Endothelial cell of umbilical vein (primary cell): ENCODE results near the gene GAGE12D. TPM values are rescaled to one million over a fixed set of nuclear protein-coding genes. Genes with fewer than 3 reads are reported as not detected.
"Not testable (repeated sequence)": the region's sequence is repeated elsewhere in the genome, so short reads cannot be mapped to it uniquely, and the experiment has no call there.

ENCODE experiments used
- BruUV-seq: library from RNA; stranded (reverse); fragments of 400-500 nt; replicated peaks from 2 replicates; lab custom pipeline; 2021; lab: Mats Ljungman, UMichigan
- CTCF ChIA-PET: fragments of 300-600, 350-600 bp; sonication (Branson Sonifier 250); formaldehyde crosslinking; loops from one replicate; lab custom pipeline; 2021; ENCODE audit warnings: antibody characterized with exemption, inconsistent platforms; lab: Charles Lee
- POLR2A ChIA-PET: fragments of 300-600, 350-600 bp; sonication (Branson Sonifier 250); formaldehyde crosslinking; loops from one replicate; lab custom pipeline; 2021; ENCODE audit warnings: antibody characterized with exemption, inconsistent platforms; lab: Charles Lee
- DNase-seq: peaks from one replicate; pipeline ENCODE4 v3.0.0-alpha.2; 2011; ENCODE audit warnings: low read depth, low spot score
- FAIRE-seq: peaks from 2 replicates; lab custom pipeline; 2011; peaks lifted over from hg19 to GRCh38; lab: Jason Lieb, UNC
- H2AFZ ChIP-seq: 2 replicates; pipeline ENCODE4 v1.6.0; 2012; ENCODE audit warnings: low read depth, low read length, control low read depth, inconsistent platforms
- H3K27ac ChIP-seq: 2 replicates; pipeline ENCODE4 v1.5.1; 2011; ENCODE audit warnings: low read depth, mild to moderate bottlenecking, control low read depth, low read length, moderate library complexity; ENCODE audit not compliant: insufficient read depth
- H3K27me3 ChIP-seq, 2 experiments: 2 replicates each; pipeline versions ENCODE4 v1.6.0 to v1.6.1; 2011; ENCODE audit warnings: low read length in 2 of 2, mixed read lengths in 1 of 2; ENCODE audit not compliant: control insufficient read depth in 2 of 2, insufficient read depth in 2 of 2
- H3K36me3 ChIP-seq, 2 experiments: 2 replicates in 1 of 2; 3 replicates in 1 of 2; pipeline ENCODE4 v1.5.1; 2011; ENCODE audit warnings: low read length in 2 of 2, mild to moderate bottlenecking in 1 of 2, moderate library complexity in 1 of 2; ENCODE audit not compliant: control insufficient read depth in 2 of 2, insufficient read depth in 2 of 2; ENCODE audit errors: extremely low read depth in 1 of 2
- H3K4me1 ChIP-seq: 3 replicates; pipeline ENCODE4 v1.5.1; 2011; ENCODE audit warnings: mild to moderate bottlenecking, low read length; ENCODE audit not compliant: control insufficient read depth, insufficient read depth; ENCODE audit errors: extremely low read depth
- H3K4me2 ChIP-seq: 2 replicates; pipeline ENCODE4 v1.6.1; 2011; ENCODE audit warnings: low read length, control low read depth, mixed read lengths; ENCODE audit not compliant: insufficient read depth
- H3K4me3 ChIP-seq, 3 experiments: fragments of 200-600 bp in 1 of 3; sonication (generic), shearing (Covaris generic) in 1 of 3; replicated peaks in 1 of 3; 2 replicates each; pipeline ENCODE4 v1.5.1; 2011 to 2016; ENCODE audit warnings: control low read depth in 3 of 3, low read length in 3 of 3, mild to moderate bottlenecking in 2 of 3, inconsistent platforms in 1 of 3, low read depth in 1 of 3, moderate library complexity in 1 of 3; ENCODE audit not compliant: insufficient read depth in 1 of 3
- H3K79me2 ChIP-seq: 2 replicates; pipeline ENCODE4 v1.6.0; 2012; ENCODE audit warnings: low read length, inconsistent platforms; ENCODE audit not compliant: control insufficient read depth, insufficient read depth
- H3K9ac ChIP-seq: replicated peaks from 2 replicates; pipeline ENCODE3; 2011; ENCODE audit warnings: low read length, control low read depth; ENCODE audit not compliant: insufficient read depth; ENCODE audit errors: extremely low read depth
- H3K9me1 ChIP-seq: replicated peaks from 3 replicates; pipeline ENCODE4 v1.6.0; 2011; ENCODE audit warnings: mild to moderate bottlenecking, low read length; ENCODE audit not compliant: control insufficient read depth, insufficient read depth; ENCODE audit errors: extremely low read depth
- H3K9me3 ChIP-seq: replicated peaks from 2 replicates; pipeline ENCODE4 v1.5.1; 2012; ENCODE audit warnings: low read length, inconsistent platforms; ENCODE audit not compliant: control insufficient read depth, insufficient read depth
- H4K20me1 ChIP-seq: replicated peaks from 2 replicates; pipeline ENCODE3; 2011; ENCODE audit warnings: mild to moderate bottlenecking, low read length; ENCODE audit not compliant: control insufficient read depth, insufficient read depth; ENCODE audit errors: extremely low read depth
- dilution Hi-C: fragments of 300-500 bp; cut with MboI; formaldehyde crosslinking; loops from one replicate; pipeline ENCODE4 v1.15.0; 2019; ENCODE audit warnings: low sequenced_read_pairs; ENCODE audit not compliant: extremely low pct_ligation_motif_present
- intact Hi-C: fragments of 100-400 bp; cut with micrococcal nuclease; formaldehyde crosslinking; loops from one replicate; pipeline ENCODE4 v1.10.0; 2022
- polyA plus RNA-seq, 4 experiments: library from polyadenylated mRNA; depleted of rRNA in 3 of 4; stranded (reverse) in 3 of 4; unstranded in 1 of 4; fragments of >200 nt; gene quantifications; 2 replicates each; pipeline versions ENCODE4 v1.2.1 to v1.2.3, GENCODE V29; 2011 to 2012; ENCODE audit warnings: missing spikeins in 1 of 4
- total RNA-seq: library from RNA; stranded (reverse); gene quantifications from 2 replicates; pipeline ENCODE4 v1.2.3, GENCODE V29; 2021

GAGE12D gene
- total and polyA plus RNA-seq, 2 donors (not counting 3 experiments of a cell fraction or from before 2014, with no cell fraction given): not detected

- dilution Hi-C loops, H3K9me3 ChIP-seq, H3K79me2 ChIP-seq, H3K4me1 ChIP-seq, H3K9me1 ChIP-seq, FAIRE-seq, DNase-seq, BruUV-seq, H3K9ac ChIP-seq, H3K4me2 ChIP-seq, H3K4me3 ChIP-seq, H3K36me3 ChIP-seq, POLR2A ChIA-PET, H2AFZ ChIP-seq, H3K27me3 ChIP-seq, intact Hi-C loops, CTCF ChIA-PET, H3K27ac ChIP-seq, H4K20me1 ChIP-seq: not testable (repeated sequence)
Measured at GRCh38 chrX:49568728-49569127, 27.2 kb downstream of the GAGE12D start.

- CTCF ChIA-PET, intact Hi-C loops, H3K9me1 ChIP-seq: not testable (repeated sequence)
Measured at GRCh38 chrX:49569152-49569551, 27.6 kb downstream of the GAGE12D start.

DNA sequence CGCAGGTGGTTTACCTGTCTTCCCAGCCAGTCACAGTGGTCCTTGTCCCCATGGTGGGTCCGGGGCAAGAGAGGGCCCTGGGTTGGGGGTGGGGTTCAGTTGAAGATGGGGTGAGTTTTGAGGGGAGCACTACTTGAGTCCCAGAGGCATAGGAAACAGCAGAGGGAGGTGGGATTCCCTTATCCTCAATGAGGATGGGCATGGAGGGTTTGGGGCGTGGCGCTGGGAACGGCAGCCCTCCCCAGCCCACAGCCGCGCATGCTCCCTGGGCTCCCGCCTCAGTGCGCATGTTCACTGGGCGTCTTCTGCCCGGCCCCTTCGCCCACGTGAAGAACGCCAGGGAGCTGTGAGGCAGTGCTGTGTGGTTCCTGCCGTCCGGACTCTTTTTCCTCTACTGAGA, 28.6 kb downstream of the GAGE12D start, which contains the start of gene GAGE12G:
Gene GAGE12G, plus strand, starts transcription at position 301 of the 400 bp plus-strand sequence. CDS start 1,155 bp downstream, outside the sequence.
- H3K27ac ChIP-seq, CTCF ChIA-PET, H3K9ac ChIP-seq, H3K36me3 ChIP-seq, DNase-seq, H3K9me1 ChIP-seq, H2AFZ ChIP-seq, intact Hi-C loops, FAIRE-seq, BruUV-seq, H3K4me1 ChIP-seq, H3K9me3 ChIP-seq, POLR2A ChIA-PET, dilution Hi-C loops, H3K27me3 ChIP-seq, H3K4me2 ChIP-seq, H3K4me3 ChIP-seq, H3K79me2 ChIP-seq, H4K20me1 ChIP-seq: not testable (repeated sequence)

More at GRCh38 chrX:49569152-49569551, 27.6 kb downstream of the GAGE12D start:
- H3K4me3 ChIP-seq, H3K9me3 ChIP-seq, DNase-seq, H3K27me3 ChIP-seq, FAIRE-seq, dilution Hi-C loops, H3K36me3 ChIP-seq, BruUV-seq, H2AFZ ChIP-seq, POLR2A ChIA-PET, H3K27ac ChIP-seq, H3K4me2 ChIP-seq, H3K4me1 ChIP-seq, H3K9ac ChIP-seq, H4K20me1 ChIP-seq, H3K79me2 ChIP-seq: not testable (repeated sequence)

- POLR2A ChIA-PET, H3K4me1 ChIP-seq, CTCF ChIA-PET, H3K9ac ChIP-seq, H3K4me2 ChIP-seq, dilution Hi-C loops, H2AFZ ChIP-seq, DNase-seq, FAIRE-seq, H4K20me1 ChIP-seq, BruUV-seq, H3K36me3 ChIP-seq, H3K79me2 ChIP-seq, H3K27me3 ChIP-seq, H3K4me3 ChIP-seq, H3K9me1 ChIP-seq, H3K27ac ChIP-seq, intact Hi-C loops, H3K9me3 ChIP-seq: not testable (repeated sequence)
Measured at GRCh38 chrX:49579649-49580048, 38.1 kb downstream of the GAGE12D start, which contains the start of gene GAGE12H. TSS of gene GAGE12H (plus strand) at chrX:49579949. CDS start at chrX:49581104, 1,155 bp downstream.
